SJCRH30 (cell line): ENCODE results near the gene FTCDNL1. TPM values are rescaled to one million over a fixed set of nuclear protein-coding genes. Genes with fewer than 3 reads are reported as not detected.

Experiments used
- DNase-seq, 2 experiments: peaks; one replicate each; pipeline ENCODE4 v3.0.0-alpha.2; 2015 to 2020
- H3K27ac ChIP-seq: fragments of 250-450 bp; sonication (Bioruptor Pico); 2 replicates; pipeline ENCODE4 v1.5.1; 2020; ENCODE audit warnings: mild to moderate bottlenecking, moderate library complexity
- H3K27me3 ChIP-seq: fragments of 250-450 bp; sonication (Bioruptor Pico); 2 replicates; pipeline ENCODE4 v1.5.1; 2020; ENCODE audit warnings: mild to moderate bottlenecking, moderate library complexity
- H3K36me3 ChIP-seq: fragments of 250-450 bp; sonication (Bioruptor Pico); 2 replicates; pipeline ENCODE4 v1.5.1; 2020; ENCODE audit warnings: mild to moderate bottlenecking, moderate library complexity
- H3K4me1 ChIP-seq: fragments of 250-450 bp; sonication (Bioruptor Pico); 2 replicates; pipeline ENCODE4 v1.5.1; 2020; ENCODE audit warnings: mild to moderate bottlenecking, moderate library complexity
- H3K4me3 ChIP-seq: fragments of 250-450 bp; sonication (Bioruptor Pico); 2 replicates; pipeline ENCODE4 v1.5.1; 2020; ENCODE audit warnings: mild to moderate bottlenecking, moderate library complexity
- H3K9me3 ChIP-seq: fragments of 250-450 bp; sonication (Bioruptor Pico); replicated peaks from 2 replicates; pipeline ENCODE4 v1.5.1; 2020; ENCODE audit warnings: mild to moderate bottlenecking, moderate library complexity
- total RNA-seq: library from RNA; depleted of rRNA; stranded (reverse); fragments of >200 nt; shearing (Covaris generic); gene quantifications from 2 replicates; pipeline ENCODE4 v1.2.3, GENCODE V29; 2014

Gene FTCDNL1
- total RNA-seq, 1 experiment from 2014 or later, result 1.5 TPM

GRCh38 chr2:199751492-199752120 is 99.4 kb downstream of the FTCDNL1 start:
- Histone ChIP-seq H3K27ac (no peak overlapping the region), H3K9me3 (peaks cover 3% of the 10 kb centered on the region; the same call in 1 of the 2 replicates), H3K27me3 (no peaks in the 10 kb centered on the region), H3K4me1 (no peaks in the 10 kb centered on the region), H3K36me3 (no peaks in the 10 kb centered on the region), H3K4me3 (no peak overlapping the region)
- DNase-seq, result no peak

DNA sequence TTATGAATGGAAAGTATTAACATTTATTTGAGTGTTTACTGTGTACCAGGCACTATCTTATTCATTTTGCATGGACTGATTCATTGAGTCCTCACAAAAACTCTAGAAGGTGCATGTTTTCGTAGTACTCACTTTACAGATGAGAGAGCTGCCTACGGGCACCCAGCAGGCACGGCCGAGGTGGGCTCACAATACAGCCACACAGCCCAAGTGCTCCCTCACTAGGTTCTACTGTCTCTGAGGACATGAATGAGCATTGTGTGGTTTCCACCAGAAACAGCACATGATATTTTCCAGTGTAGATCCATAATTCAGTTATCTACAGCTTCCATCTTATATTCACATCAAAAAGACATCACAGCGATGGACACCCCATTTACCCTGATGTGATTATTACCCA is 101.4 kb downstream of the FTCDNL1 start:
- H3K27me3 ChIP-seq, result no peaks in the 10 kb centered on the region
- no peak for DNase-seq
- no peak overlapping the region for H3K4me3 ChIP-seq
- 0 out of 2 replicates have a peak, but pooled peaks cover 3% of the 10 kb centered on the region for H3K4me1 ChIP-seq
- H3K36me3 ChIP-seq, result no peaks in the 10 kb centered on the region
- H3K27ac ChIP-seq, result no peak overlapping the region
- H3K9me3 ChIP-seq, result peaks cover 3% of the 10 kb centered on the region; the same call in 1 of the 2 replicates

- DNase-seq, result no peak
- no peaks in the 10 kb centered on the region for H3K36me3 ChIP-seq
- H3K4me3 ChIP-seq, result no peak overlapping the region
- H3K27ac ChIP-seq, result no peak overlapping the region
- H3K9me3 ChIP-seq, result no peaks in the 10 kb centered on the region
- no peaks in the 10 kb centered on the region for H3K27me3 ChIP-seq
- H3K4me1 ChIP-seq, result peaks cover 19% of the 10 kb centered on the region
These were observed 106.3 kb downstream of the FTCDNL1 start for GRCh38 chr2:199744724-199745123.

DNA sequence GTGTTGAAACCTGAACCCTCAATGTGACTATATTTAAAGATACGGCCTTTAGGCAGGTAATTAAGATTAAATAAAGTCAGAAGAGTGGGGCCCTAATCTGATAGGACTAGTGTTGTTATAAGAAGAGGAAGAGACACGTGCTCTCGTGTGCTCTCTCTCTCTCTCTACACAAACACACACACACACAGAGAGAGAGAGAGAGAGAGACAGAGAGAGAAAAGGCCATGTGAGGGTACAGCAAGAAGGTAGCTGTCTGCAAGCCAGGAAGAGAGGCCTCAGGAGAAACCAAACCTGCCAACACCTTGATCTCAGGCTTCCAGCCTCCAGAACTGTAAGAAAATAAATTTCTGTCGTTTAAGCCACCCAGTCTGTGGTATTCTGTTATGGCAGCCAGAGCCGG is 106.7 kb downstream of the FTCDNL1 start:
- Histone ChIP-seq H3K9me3 (no peaks in the 10 kb centered on the region), H3K4me1 (peaks cover 21% of the 10 kb centered on the region), H3K4me3 (no peak overlapping the region), H3K27ac (no peak overlapping the region), H3K27me3 (no peaks in the 10 kb centered on the region), H3K36me3 (no peaks in the 10 kb centered on the region)
- no peak for DNase-seq

DNA sequence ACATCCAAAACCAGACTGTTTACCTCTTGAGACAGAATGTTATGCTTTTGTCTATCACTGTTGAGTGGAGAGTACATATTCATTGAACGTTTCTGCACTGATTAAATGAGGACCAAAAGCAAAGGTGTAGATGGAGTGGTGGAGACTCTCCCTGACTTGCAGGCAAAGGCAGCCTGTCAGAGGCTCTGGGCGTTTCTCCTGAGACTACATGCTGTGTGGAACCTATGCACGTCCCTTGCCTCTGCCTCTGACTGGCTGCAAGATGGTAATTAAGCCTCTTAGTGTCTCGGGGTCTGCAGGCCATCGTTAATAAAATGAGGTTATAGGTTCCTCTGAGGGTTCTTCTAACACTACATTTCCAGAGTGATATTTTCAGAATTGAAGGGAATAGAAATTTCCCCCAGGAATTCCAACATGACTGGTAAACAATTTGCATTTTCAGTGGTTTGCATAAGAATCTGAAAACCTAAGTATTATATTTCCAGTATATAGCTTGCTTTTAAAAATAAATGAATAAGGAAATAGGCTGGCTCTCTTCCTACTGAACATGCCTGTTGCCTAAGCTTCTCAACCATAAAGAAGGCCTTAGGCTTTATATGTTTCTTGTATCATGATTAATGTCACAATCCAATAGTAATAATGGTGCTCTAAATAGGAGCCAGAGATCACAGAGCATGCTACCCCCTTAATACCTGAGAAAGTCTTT is 107.4 kb downstream of the FTCDNL1 start:
- no peak for DNase-seq
- Histone ChIP-seq H3K9me3 (no peaks in the 10 kb centered on the region), H3K4me1 (peaks cover 21% of the 10 kb centered on the region), H3K4me3 (no peak overlapping the region), H3K36me3 (no peaks in the 10 kb centered on the region), H3K27me3 (no peaks in the 10 kb centered on the region), H3K27ac (no peak overlapping the region)

DNA sequence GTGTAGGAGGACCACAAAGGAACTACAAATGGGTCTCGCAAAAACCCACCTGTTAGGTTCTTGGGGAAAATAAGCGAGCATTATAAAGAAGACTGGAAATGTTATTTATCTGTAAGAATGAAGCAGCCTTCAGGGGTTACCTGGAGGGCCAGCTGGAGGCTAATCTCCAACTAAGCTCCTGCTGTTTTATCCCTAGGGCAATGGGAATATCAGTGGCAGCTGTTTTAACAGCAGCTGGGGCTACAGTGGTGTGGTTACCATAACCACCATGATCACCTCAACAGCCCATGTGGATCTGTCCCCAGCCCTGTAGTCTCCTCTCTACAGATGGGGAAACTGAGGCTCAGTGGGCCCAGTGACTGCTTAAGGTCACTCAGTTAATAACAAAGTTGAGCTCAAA is 108.1 kb downstream of the FTCDNL1 start:
- DNase-seq, result peak; percentile 61 to 84
- H3K36me3 ChIP-seq, result no peaks in the 10 kb centered on the region
- H3K4me1 ChIP-seq, result peaks cover 21% of the 10 kb centered on the region
- H3K27me3 ChIP-seq, result no peaks in the 10 kb centered on the region
- no peaks in the 10 kb centered on the region for H3K9me3 ChIP-seq
- H3K27ac ChIP-seq, result no peak overlapping the region
- no peak overlapping the region for H3K4me3 ChIP-seq

- Histone ChIP-seq H3K4me3 (no peak overlapping the region), H3K27ac (no peak overlapping the region), H3K9me3 (no peaks in the 10 kb centered on the region), H3K36me3 (no peaks in the 10 kb centered on the region), H3K4me1 (peaks cover 18% of the 10 kb centered on the region), H3K27me3 (no peaks in the 10 kb centered on the region)
- no peak for DNase-seq
These were observed 110.9 kb downstream of the FTCDNL1 start for GRCh38 chr2:199740111-199740428.

DNA sequence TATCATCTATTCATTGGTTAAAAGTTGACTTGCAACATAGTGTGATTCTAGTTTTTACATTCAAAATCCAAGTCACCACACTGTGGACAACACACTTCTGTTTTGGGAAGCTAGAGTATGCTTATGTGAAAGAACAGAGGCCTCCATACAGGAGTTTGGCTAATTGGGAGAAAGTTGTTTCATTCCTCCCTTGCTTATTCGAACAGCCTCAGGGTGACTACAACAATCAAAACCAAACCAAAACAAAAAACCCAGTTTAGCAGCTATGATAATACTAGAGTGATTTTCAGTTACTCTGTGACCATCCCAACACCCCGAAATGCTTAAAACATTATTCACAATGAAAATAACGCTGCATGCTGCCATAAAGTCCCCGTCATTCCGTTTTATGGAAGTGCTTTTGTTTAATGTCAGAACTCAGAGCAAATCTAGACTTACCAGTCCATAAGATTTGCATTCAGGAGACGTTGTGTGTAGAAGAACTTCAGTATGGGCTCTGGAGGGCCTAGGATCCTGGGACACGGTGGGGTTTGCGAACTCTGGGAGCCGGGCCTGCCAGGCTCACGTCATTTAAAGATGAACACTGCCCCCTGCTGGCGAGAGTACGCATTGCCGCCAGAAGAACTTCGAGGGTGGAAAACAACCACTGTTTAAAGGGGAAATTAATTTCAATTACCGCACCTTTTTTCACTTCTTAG is 111.4 kb downstream of the FTCDNL1 start:
- peak; percentile 62 to 82 for DNase-seq
- Histone ChIP-seq H3K9me3 (no peaks in the 10 kb centered on the region), H3K27ac (no peak overlapping the region), H3K4me1 (peaks cover 18% of the 10 kb centered on the region), H3K36me3 (no peaks in the 10 kb centered on the region), H3K4me3 (no peak overlapping the region), H3K27me3 (no peaks in the 10 kb centered on the region)

DNA sequence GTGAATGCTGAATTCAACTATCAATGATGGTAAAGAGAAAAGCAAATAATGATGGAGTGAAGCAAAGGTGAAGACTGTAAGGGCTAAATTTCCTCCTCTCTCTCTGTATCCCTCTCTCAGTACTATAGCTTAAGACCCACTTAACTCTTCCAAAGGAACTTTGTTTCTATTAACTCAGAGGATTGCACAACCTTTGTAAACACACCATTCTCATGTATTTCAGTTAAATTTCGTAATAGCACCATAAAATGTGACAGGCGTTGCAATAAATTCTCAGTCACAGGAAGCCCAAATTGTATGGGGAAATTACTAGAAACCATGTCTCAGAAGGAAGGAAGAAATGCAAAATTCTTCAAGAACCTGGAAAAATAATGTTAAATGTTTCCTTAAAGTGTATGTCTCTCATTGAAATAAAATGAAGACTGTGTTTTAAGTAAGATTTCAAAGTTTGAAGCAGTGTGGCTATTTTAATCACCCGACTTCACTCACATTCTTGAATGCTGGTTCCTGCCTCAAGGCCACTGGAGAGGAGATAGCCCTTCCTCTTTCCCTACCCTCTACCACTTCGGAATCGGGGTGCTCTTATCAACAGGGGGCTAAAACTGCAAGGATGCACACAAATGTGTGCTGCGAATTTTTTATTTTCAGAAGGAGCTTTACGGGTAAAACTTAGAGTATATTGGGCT is 112.1 kb downstream of the FTCDNL1 start:
- H3K36me3 ChIP-seq, result no peaks in the 10 kb centered on the region
- H3K4me3 ChIP-seq, result no peak overlapping the region
- no peak for DNase-seq
- H3K27ac ChIP-seq, result no peak overlapping the region
- no peaks in the 10 kb centered on the region for H3K9me3 ChIP-seq
- H3K27me3 ChIP-seq, result no peaks in the 10 kb centered on the region
- H3K4me1 ChIP-seq, result peaks cover 20% of the 10 kb centered on the region

DNA sequence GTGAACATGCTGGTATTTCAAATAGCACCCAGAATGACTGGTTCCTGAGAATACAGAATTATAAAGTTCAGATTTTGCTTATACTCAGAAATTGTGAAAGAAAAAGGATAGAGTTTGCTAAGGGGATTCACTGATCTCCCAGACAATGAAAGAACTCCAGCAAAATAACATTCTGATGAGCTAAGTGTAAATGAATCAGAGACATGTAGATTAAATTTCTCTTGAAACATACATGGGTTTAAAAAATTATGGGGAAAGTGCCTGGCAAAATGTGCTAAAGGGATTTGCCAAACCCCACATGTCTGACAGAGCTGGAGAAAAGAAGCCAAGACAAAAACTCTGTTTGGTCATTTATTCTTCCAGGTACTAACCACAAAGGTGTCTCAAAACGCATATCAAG is 116.3 kb downstream of the FTCDNL1 start:
- Histone ChIP-seq H3K27ac (no peak overlapping the region), H3K9me3 (no peaks in the 10 kb centered on the region)
- DNase-seq, result no peak

DNA sequence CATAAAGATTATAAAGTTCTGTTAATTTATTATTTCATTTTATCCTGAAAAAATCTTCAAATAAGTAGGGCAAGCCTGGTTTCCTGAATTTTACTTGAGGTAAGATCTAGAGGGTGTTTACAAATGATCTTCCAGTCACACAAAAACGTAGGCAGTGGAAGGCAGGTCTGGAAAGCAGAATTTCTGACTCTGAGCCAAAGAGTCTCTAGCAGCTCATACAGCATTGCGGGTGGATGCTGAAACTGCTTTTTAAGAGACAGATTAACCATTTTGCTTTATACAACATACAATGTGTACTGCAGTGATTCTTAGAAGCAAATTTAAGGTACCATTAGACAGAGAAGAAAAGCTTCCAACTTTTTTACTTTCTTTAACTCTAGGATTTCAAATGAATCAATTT is 117.0 kb downstream of the FTCDNL1 start:
- Histone ChIP-seq H3K27me3 (no peaks in the 10 kb centered on the region), H3K36me3 (no peaks in the 10 kb centered on the region), H3K27ac (no peak overlapping the region), H3K4me3 (no peak overlapping the region), H3K4me1 (0 out of 2 replicates have a peak, but pooled peaks cover 2% of the 10 kb centered on the region), H3K9me3 (no peaks in the 10 kb centered on the region; the same call in 1 of the 2 replicates)
- no peak for DNase-seq

More for the DNA sequence above, 116.3 kb downstream of the FTCDNL1 start:
- Histone ChIP-seq H3K4me3 (no peak overlapping the region), H3K27me3 (no peaks in the 10 kb centered on the region), H3K36me3 (no peaks in the 10 kb centered on the region), H3K4me1 (peaks cover 4% of the 10 kb centered on the region; the same call in 1 of the 2 replicates)

DNA sequence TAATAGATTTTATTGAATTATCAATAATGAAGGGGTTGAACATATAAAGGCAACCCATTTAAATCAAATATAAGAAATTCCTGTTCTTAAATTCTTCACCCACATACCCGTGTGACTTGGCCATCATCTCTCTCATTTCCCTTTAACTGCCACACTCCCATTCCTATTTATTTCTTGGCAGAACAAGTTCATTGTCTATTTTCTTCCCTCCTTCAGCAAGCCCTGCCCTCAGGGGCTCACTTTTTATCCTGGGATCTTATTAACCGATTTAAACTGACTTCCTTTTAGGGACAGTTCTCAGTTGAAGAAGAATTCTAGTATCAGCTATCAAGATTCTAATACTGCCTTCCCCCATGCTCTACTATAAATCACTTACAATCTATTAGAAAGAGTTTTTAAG is 123.2 kb downstream of the FTCDNL1 start:
- Histone ChIP-seq H3K9me3 (no peaks in the 10 kb centered on the region; the same call in 1 of the 2 replicates), H3K27me3 (no peaks in the 10 kb centered on the region), H3K36me3 (no peaks in the 10 kb centered on the region), H3K27ac (no peak overlapping the region), H3K4me3 (no peak overlapping the region), H3K4me1 (no peaks in the 10 kb centered on the region)
- no peak for DNase-seq

GRCh38 chr2:199727306-199727705 is 123.7 kb downstream of the FTCDNL1 start:
- Histone ChIP-seq H3K27me3 (no peaks in the 10 kb centered on the region), H3K27ac (no peak overlapping the region), H3K9me3 (no peaks in the 10 kb centered on the region; the same call in 1 of the 2 replicates), H3K36me3 (no peaks in the 10 kb centered on the region), H3K4me1 (no peaks in the 10 kb centered on the region), H3K4me3 (no peak overlapping the region)
- DNase-seq, result no peak

- Histone ChIP-seq H3K27ac (no peak overlapping the region), H3K36me3 (no peaks in the 10 kb centered on the region), H3K9me3 (no peaks in the 10 kb centered on the region), H3K4me1 (peaks cover 7% of the 10 kb centered on the region), H3K4me3 (no peak overlapping the region), H3K27me3 (no peaks in the 10 kb centered on the region)
- no peak for DNase-seq
These were observed 132.9 kb downstream of the FTCDNL1 start for GRCh38 chr2:199718074-199718473.

- Histone ChIP-seq H3K27me3 (no peaks in the 10 kb centered on the region), H3K27ac (no peak overlapping the region), H3K4me3 (no peak overlapping the region), H3K4me1 (peaks cover 7% of the 10 kb centered on the region), H3K36me3 (no peaks in the 10 kb centered on the region), H3K9me3 (no peaks in the 10 kb centered on the region)
- DNase-seq, result no peak
These were observed 133.4 kb downstream of the FTCDNL1 start for GRCh38 chr2:199717587-199717907.
